Vagina (tissue), 2 donors: ENCODE measurements around the gene SLC4A1. TPM values are rescaled to one million over a fixed set of nuclear protein-coding genes. Genes with fewer than 3 reads are reported as not detected.

Experiments
- DNase-seq, 2 donors: peaks; one replicate each; pipeline ENCODE4 v3.0.0-alpha.2; 2017; ENCODE audit errors: extremely low spot score in 2 of 2
- H3K27ac ChIP-seq: fragments of 200-600 bp; sonication (generic); one replicate; pipeline ENCODE4 v1.5.1; 2019
- H3K27me3 ChIP-seq: fragments of 200-600 bp; sonication (generic); one replicate; pipeline ENCODE4 v1.5.1; 2019
- H3K36me3 ChIP-seq, 2 donors: fragments of 200-600 bp; sonication (generic); one replicate each; pipeline ENCODE4 v1.5.1; 2017 to 2019
- H3K4me1 ChIP-seq: fragments of 200-600 bp; sonication (generic); one replicate; pipeline ENCODE4 v1.5.1; 2019
- H3K4me3 ChIP-seq, 2 donors: fragments of 200-600 bp; sonication (generic); 1 replicate in 1 of 2; 2 replicates in 1 of 2; pipeline ENCODE4 v1.5.1; 2016 to 2019
- H3K9me3 ChIP-seq: fragments of 200-600 bp; sonication (generic); one replicate; pipeline ENCODE4 v1.5.1; 2019
- CTCF ChIP-seq, 3 experiments: fragments of 450-650 bp in 2 of 3; fragments of 200-600 bp in 1 of 3; sonication (generic) in 1 of 3; IDR thresholded peaks; one replicate each; pipeline ENCODE4 v1.5.1; 2017 to 2019; ENCODE audit warnings: antibody characterized with exemption in 3 of 3, mild to moderate bottlenecking in 2 of 3, moderate library complexity in 2 of 3
- POLR2A ChIP-seq, 2 donors: fragments of 450-650 bp; IDR thresholded peaks; one replicate each; pipeline ENCODE4 v1.6.1; 2017; ENCODE audit warnings: antibody characterized with exemption in 2 of 2, mild to moderate bottlenecking in 2 of 2, moderate library complexity in 2 of 2
- POLR2AphosphoS5 ChIP-seq, 2 donors: sonication (generic); formaldehyde crosslinking; IDR thresholded peaks; one replicate each; pipeline ENCODE4 v1.9.0; 2017; ENCODE audit warnings: antibody characterized with exemption in 2 of 2, mild to moderate bottlenecking in 2 of 2, low read depth in 1 of 2; ENCODE audit not compliant: insufficient read depth in 1 of 2
- intact Hi-C: fragments of 100-400 bp; cut with DNase I; formaldehyde crosslinking; loops from one replicate; pipeline ENCODE4 v1.15.1; 2023
- total RNA-seq: library from RNA; depleted of rRNA; stranded (reverse); fragments of >200 nt; gene quantifications from one replicate; pipeline ENCODE4 v1.2.3, GENCODE V29; 2016

SLC4A1 gene
- total RNA-seq, 1 donor from 2014 or later, result not detected

GRCh38 chr17:44307387-44308186, 39.7 kb upstream of the SLC4A1 start:
- Histone ChIP-seq H3K27ac (no peak overlapping the region), H3K27me3 (no peaks in the 10 kb centered on the region), H3K4me3 (peak overlapping the region; percentile 44), H3K4me1 (peaks cover 21% of the 10 kb centered on the region), H3K36me3 (no peaks in the 10 kb centered on the region), H3K9me3 (no peaks in the 10 kb centered on the region)
- no peak for DNase-seq
- intact Hi-C loops, result no loop called here
- TF ChIP-seq CTCF (IDR thresholded peaks at IDR 0.05) (no peak), POLR2A (IDR thresholded peaks at IDR 0.05) (no peak), POLR2AphosphoS5 (IDR thresholded peaks at IDR 0.05; ENCODE audit: insufficient read depth in 1 of 2, low read depth in 1 of 2) (no peak)

- peaks cover 21% of the 10 kb centered on the region for H3K4me1 ChIP-seq
- no peak overlapping the region for H3K4me3 ChIP-seq
- no peak overlapping the region for H3K27ac ChIP-seq
- no peaks in the 10 kb centered on the region for H3K9me3 ChIP-seq
- TF ChIP-seq POLR2A (IDR thresholded peaks at IDR 0.05) (no peak), POLR2AphosphoS5 (IDR thresholded peaks at IDR 0.05; ENCODE audit: insufficient read depth in 1 of 2, low read depth in 1 of 2) (no peak), CTCF (IDR thresholded peaks at IDR 0.05) (no peak)
- no peaks in the 10 kb centered on the region for H3K27me3 ChIP-seq
- no peaks in the 10 kb centered on the region for H3K36me3 ChIP-seq
- DNase-seq, result no peak
- intact Hi-C loops, result no loop called here
Observed at GRCh38 chr17:44304651-44305050, 36.7 kb upstream of the SLC4A1 start.

- no peaks in the 10 kb centered on the region for H3K27me3 ChIP-seq
- TF ChIP-seq POLR2AphosphoS5 (IDR thresholded peaks at IDR 0.05; ENCODE audit: insufficient read depth in 1 of 2, low read depth in 1 of 2), result no peak
- no peak for TF ChIP-seq POLR2A (IDR thresholded peaks at IDR 0.05)
- TF ChIP-seq CTCF (IDR thresholded peaks at IDR 0.05), result no peak
- no peaks in the 10 kb centered on the region for H3K9me3 ChIP-seq
- no peaks in the 10 kb centered on the region for H3K4me1 ChIP-seq
- no peaks in the 10 kb centered on the region for H3K36me3 ChIP-seq
- no peak for DNase-seq
- intact Hi-C loops, result no loop called here
- no peak overlapping the region for H3K4me3 ChIP-seq
- H3K27ac ChIP-seq, result no peak overlapping the region
Observed at GRCh38 chr17:44297975-44298374, 30.0 kb upstream of the SLC4A1 start.

- no peak for DNase-seq
- Histone ChIP-seq H3K4me3 (no peak overlapping the region), H3K36me3 (no peaks in the 10 kb centered on the region), H3K27me3 (no peaks in the 10 kb centered on the region), H3K27ac (no peak overlapping the region), H3K4me1 (no peaks in the 10 kb centered on the region), H3K9me3 (no peaks in the 10 kb centered on the region)
- TF ChIP-seq CTCF (IDR thresholded peaks at IDR 0.05) (no peak), POLR2A (IDR thresholded peaks at IDR 0.05) (no peak), POLR2AphosphoS5 (IDR thresholded peaks at IDR 0.05; ENCODE audit: insufficient read depth in 1 of 2, low read depth in 1 of 2) (no peak)
- intact Hi-C loops, result no loop called here
Observed at GRCh38 chr17:44293509-44294226, 25.7 kb upstream of the SLC4A1 start.

- DNase-seq, result no peak
- Histone ChIP-seq H3K4me3 (no peak overlapping the region), H3K9me3 (no peaks in the 10 kb centered on the region), H3K36me3 (no peaks in the 10 kb centered on the region), H3K27me3 (no peaks in the 10 kb centered on the region), H3K27ac (no peak overlapping the region), H3K4me1 (no peaks in the 10 kb centered on the region)
- no peak for TF ChIP-seq POLR2AphosphoS5 (IDR thresholded peaks at IDR 0.05; ENCODE audit: insufficient read depth in 1 of 2, low read depth in 1 of 2)
- TF ChIP-seq CTCF (IDR thresholded peaks at IDR 0.05), result no peak
- no peak for TF ChIP-seq POLR2A (IDR thresholded peaks at IDR 0.05)
- intact Hi-C loops, result no loop called here
Observed at GRCh38 chr17:44287651-44288050, 19.7 kb upstream of the SLC4A1 start.
